ENCODE measurements around the gene STRA6.

STRA6 gene

GRCh38 chr15:74180881-74181602, 21.5 kb downstream of the STRA6 start:
- DNase-seq (ENCODE audit: low read depth in 2 of 3, low spot score in 2 of 3): no peak

DNA sequence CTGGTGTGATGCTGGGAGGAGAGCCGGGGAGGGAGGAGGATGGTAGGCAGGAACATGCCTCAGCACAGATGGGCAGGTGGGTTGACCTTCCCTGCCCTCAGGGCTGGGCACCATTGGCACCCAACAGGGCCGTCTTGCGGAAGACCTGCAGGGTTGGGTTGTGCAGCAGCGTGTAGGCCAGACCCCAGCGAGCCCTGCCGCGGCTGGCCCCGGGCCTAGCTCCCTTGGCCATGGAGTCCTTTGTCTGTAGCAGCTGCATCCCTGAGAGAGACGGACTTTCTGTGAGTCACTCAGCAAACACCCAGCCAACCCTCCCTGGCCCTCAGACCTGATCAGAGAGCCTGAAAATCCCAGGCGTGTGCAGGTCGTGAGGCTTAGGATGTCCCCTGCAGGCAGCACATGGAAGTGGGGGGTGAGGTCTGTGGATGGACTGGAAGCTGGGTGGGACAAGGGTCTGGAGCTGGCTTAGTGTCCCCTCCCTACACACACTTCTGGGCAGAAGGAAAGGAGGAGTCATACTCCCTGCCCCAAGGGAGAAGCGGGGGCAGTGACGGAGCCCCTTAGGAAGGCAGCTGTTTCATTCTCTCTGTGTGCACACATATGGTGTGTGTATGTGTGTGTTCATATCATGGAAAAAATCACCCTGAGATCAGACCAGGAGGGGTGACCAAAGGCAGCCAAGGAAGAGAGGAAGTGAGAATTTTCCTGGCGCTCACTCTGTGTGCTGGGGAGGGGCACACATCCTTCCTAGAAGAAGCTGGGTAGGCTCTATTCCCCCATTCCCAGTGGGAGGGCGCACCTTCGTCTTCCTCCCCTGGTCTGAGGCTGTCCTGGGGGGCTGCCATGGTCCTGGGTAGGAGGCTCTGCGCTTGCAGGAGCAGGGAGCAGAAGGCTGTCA, 22.4 kb downstream of the STRA6 start:
- DNase-seq (ENCODE audit: low read depth in 2 of 3, low spot score in 2 of 3): no peak

GRCh38 chr15:74179101-74179841, 23.3 kb downstream of the STRA6 start:
- DNase-seq (ENCODE audit: low read depth in 2 of 3, low spot score in 2 of 3): no peak

DNA sequence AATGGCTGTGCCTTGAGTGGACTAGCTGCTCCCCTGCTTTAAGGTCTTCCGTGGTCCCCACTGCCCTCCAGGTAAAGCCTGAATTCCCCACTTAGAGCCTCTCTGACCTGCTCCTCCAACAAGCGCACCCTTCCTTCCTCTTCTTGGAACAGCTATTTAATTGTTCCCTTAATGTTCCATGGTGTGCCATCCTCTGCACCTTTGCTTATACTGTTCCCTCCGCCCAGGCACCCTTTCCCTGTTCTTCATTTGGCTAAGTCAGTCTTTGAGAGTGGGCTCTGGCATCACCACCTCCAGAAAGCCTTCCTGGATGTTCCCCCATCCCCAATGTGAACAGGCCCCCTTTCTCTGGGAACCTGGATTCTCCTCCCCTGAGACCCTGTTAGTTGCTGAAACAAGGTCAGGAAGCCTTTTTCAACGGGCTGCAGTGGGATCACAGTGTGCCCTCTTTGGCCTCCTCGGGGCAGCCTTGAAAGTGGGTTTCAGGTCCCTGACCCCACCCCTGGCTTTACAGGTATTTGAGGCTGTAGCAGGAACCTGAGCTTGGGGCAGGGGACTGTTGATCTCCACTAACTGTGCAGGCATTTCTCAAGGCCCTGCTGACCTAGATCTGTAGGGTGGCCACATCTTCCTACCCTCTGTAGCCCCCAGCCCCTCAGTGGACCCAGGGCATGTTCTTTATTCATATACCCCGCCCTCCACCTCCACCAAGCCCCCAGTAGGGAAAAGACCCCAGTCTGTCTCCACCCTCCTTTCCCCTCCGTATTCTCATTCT, 24.1 kb downstream of the STRA6 start:
- DNase-seq (ENCODE audit: low read depth in 2 of 3, low spot score in 2 of 3): no peak

- no peak for DNase-seq (ENCODE audit: low read depth in 2 of 3, low spot score in 2 of 3)
These were observed 26.0 kb downstream of the STRA6 start for GRCh38 chr15:74176262-74177214.

DNA sequence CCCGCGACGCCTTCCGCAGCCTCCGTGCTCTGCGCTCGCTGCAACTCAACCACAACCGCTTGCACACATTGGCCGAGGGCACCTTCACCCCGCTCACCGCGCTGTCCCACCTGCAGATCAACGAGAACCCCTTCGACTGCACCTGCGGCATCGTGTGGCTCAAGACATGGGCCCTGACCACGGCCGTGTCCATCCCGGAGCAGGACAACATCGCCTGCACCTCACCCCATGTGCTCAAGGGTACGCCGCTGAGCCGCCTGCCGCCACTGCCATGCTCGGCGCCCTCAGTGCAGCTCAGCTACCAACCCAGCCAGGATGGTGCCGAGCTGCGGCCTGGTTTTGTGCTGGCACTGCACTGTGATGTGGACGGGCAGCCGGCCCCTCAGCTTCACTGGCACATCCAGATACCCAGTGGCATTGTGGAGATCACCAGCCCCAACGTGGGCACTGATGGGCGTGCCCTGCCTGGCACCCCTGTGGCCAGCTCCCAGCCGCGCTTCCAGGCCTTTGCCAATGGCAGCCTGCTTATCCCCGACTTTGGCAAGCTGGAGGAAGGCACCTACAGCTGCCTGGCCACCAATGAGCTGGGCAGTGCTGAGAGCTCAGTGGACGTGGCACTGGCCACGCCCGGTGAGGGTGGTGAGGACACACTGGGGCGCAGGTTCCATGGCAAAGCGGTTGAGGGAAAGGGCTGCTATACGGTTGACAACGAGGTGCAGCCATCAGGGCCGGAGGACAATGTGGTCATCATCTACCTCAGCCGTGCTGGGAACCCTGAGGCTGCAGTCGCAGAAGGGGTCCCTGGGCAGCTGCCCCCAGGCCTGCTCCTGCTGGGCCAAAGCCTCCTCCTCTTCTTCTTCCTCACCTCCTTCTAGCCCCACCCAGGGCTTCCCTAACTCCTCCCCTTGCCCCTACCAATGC, 27.1 kb downstream of the STRA6 start:
- DNase-seq (ENCODE audit: low read depth in 2 of 3, low spot score in 2 of 3): no peak

DNA sequence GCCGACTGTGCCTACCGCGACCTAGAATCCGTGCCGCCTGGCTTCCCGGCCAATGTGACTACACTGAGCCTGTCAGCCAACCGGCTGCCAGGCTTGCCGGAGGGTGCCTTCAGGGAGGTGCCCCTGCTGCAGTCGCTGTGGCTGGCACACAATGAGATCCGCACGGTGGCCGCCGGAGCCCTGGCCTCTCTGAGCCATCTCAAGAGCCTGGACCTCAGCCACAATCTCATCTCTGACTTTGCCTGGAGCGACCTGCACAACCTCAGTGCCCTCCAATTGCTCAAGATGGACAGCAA, 27.7 kb downstream of the STRA6 start:
- no peak for DNase-seq (ENCODE audit: low read depth in 2 of 3, low spot score in 2 of 3)

- no peak for DNase-seq (ENCODE audit: low read depth in 2 of 3, low spot score in 2 of 3)
These were observed 28.2 kb downstream of the STRA6 start for GRCh38 chr15:74174219-74174957.

GRCh38 chr15:74173380-74174218, 29.0 kb downstream of the STRA6 start, which contains the start of gene ISLR:
Gene ISLR, plus strand, starts transcription at chr15:74173710. Its CDS starts 1,149 bp downstream, at chr15:74174859.
- no peak for DNase-seq (ENCODE audit: low read depth in 2 of 3, low spot score in 2 of 3)

DNA sequence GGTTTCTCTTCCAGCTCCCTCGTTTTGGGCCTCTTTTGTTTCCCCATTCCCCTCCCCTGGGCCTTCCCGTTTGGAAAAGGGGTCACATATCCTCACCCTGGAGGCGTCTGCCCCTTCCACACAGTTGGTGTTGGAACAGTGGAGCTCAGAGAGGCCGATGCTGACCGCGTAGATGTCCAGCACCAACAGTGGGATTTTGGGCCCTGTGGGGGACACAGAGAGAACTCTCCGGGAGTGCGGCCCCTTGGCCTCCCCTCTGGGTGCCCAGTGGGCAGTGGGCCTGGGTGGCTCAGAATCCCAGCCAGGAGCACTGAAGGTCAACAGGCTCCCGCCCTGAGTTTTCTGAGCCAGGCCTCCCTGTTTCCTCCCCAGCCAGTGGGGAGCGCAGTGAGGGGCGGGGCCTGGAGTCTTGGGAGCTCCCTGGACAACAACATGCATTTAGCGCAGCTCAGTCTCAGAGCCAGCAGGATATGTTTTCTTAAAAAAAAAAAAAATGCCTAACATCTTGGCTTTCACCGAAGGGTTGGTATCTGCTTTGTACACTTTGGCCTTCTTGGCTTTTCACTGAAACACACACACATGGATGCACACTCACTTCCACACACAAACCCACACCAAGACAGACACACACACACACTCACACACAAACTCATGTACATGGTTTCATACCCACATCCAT, 29.7 kb downstream of the STRA6 start:
- DNase-seq (ENCODE audit: low read depth in 2 of 3, low spot score in 2 of 3): no peak

GRCh38 chr15:74171965-74172541, 30.5 kb downstream of the STRA6 start:
- DNase-seq (ENCODE audit: low read depth in 2 of 3, low spot score in 2 of 3): no peak

DNA sequence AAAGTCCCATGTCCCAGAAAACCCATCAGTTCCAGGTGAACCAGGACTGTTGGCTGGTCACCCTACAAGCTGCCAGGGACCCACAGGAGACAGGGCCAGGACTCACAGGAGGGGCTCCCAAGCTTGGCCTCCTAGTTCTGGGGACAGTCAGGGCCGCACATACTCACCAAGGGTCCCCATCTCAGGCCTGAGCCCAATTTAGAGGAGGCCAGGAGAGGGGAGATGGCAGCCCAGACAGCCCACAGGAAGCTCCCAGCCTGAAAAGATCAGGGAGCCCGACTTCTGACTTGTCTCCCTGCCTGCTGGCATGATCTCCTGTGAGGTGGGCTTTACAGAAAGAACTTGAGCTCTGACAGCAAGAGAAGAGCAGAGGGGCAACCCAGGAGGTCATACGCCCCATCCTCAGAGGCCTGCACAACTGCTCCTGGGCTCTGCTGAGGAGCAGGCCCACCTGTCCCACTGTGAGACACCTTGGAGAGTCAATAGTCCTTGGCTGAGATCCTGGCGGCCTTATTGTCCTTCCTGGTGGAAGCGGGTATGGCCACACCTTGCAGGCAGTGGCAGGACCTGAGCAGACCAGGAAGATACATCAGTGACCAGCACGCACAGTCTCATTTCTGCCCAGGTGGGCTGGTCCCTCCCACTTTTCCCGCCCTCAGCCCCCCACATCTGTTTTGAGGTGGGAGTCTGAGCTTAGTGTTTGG, 31.6 kb downstream of the STRA6 start:
- DNase-seq (ENCODE audit: low read depth in 2 of 3, low spot score in 2 of 3): no peak

GRCh38 chr15:74170071-74170844, 32.3 kb downstream of the STRA6 start:
- no peak for DNase-seq (ENCODE audit: low read depth in 2 of 3, low spot score in 2 of 3)

DNA sequence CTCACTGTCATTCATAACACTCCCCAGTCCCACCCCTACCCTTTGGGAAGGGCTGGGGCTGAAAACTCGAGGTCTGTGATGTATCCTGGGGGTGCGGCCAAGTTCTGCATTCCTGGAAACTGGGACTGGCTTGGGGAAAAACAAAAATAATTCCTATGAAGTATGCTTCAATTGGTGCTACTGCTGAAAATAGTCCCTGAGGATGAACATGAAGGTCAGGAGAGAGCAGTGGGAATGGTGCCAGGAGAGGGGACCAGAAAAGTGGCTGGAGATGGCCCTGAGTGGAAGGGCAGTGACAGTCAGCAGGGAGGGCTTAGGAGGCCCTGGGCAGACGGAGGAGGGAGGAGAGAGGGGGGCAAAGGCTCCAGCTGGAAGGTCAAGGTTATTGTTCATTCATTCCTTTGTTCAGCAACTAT, 33.9 kb downstream of the STRA6 start:
- no peak for DNase-seq (ENCODE audit: low read depth in 2 of 3, low spot score in 2 of 3)

GRCh38 chr15:74167891-74168331, 34.7 kb downstream of the STRA6 start:
- no peak for DNase-seq (ENCODE audit: low read depth in 2 of 3, low spot score in 2 of 3)
